Measurements from ENCODE around the gene TRIM39.
A peak's percentile ranks its signal among the peaks of the same experiment; 100 is the strongest.

The TRIM39 gene

GRCh38 chr6:30350524-30350923, 23.8 kb downstream of the TRIM39 start:
- DNase-seq = no peak
- Histone ChIP-seq H3K4me3 (ENCODE audit: low read depth, low read length) (no peak overlapping the region), H3K27me3 (replicated peaks) (peaks cover 5% of the 10 kb centered on the region), H3K36me3 (replicated peaks) (peaks cover 7% of the 10 kb centered on the region), H3K27ac (no peak overlapping the region)
- no peak for TF ChIP-seq CTCF (IDR thresholded peaks at IDR 0.05; ENCODE audit: low read depth, low read length, missing control alignments)
- in situ Hi-C loops (cut with HindIII; ENCODE audit: low pct_ligation_motif_present, low sequenced_read_pairs) = no loop called here

- peaks cover 5% of the 10 kb centered on the region for H3K27me3 ChIP-seq (replicated peaks)
- no peak overlapping the region for H3K27ac ChIP-seq
- no peak overlapping the region for H3K4me3 ChIP-seq (ENCODE audit: low read depth, low read length)
- TF ChIP-seq CTCF (IDR thresholded peaks at IDR 0.05; ENCODE audit: low read depth, low read length, missing control alignments) = no peak
- in situ Hi-C loops (cut with HindIII; ENCODE audit: low pct_ligation_motif_present, low sequenced_read_pairs) = no loop called here
- no peaks in the 10 kb centered on the region for H3K36me3 ChIP-seq (replicated peaks)
- DNase-seq = no peak
These were observed 25.8 kb downstream of the TRIM39 start for GRCh38 chr6:30352550-30352949.

GRCh38 chr6:30355281-30355680, 28.6 kb downstream of the TRIM39 start:
- no peak for TF ChIP-seq CTCF (IDR thresholded peaks at IDR 0.05; ENCODE audit: low read depth, low read length, missing control alignments)
- peaks cover 29% of the 10 kb centered on the region for H3K27me3 ChIP-seq (replicated peaks)
- no peak overlapping the region for H3K27ac ChIP-seq
- in situ Hi-C loops (cut with HindIII; ENCODE audit: low pct_ligation_motif_present, low sequenced_read_pairs) = no loop called here
- DNase-seq = no peak
- H3K36me3 ChIP-seq (replicated peaks) = no peaks in the 10 kb centered on the region
- H3K4me3 ChIP-seq (ENCODE audit: low read depth, low read length) = no peak overlapping the region

GRCh38 chr6:30356536-30356935, 29.8 kb downstream of the TRIM39 start:
- Histone ChIP-seq H3K27ac (no peak overlapping the region), H3K36me3 (replicated peaks) (no peaks in the 10 kb centered on the region), H3K27me3 (replicated peaks) (peaks cover 35% of the 10 kb centered on the region), H3K4me3 (ENCODE audit: low read depth, low read length) (no peak overlapping the region)
- in situ Hi-C loops (cut with HindIII; ENCODE audit: low pct_ligation_motif_present, low sequenced_read_pairs) = no loop called here
- DNase-seq = no peak
- no peak for TF ChIP-seq CTCF (IDR thresholded peaks at IDR 0.05; ENCODE audit: low read depth, low read length, missing control alignments)

- H3K4me3 ChIP-seq (ENCODE audit: low read depth, low read length) = peak overlapping the region; percentile 56
- no peaks in the 10 kb centered on the region for H3K36me3 ChIP-seq (replicated peaks)
- H3K27ac ChIP-seq = no peak overlapping the region
- peaks cover 39% of the 10 kb centered on the region for H3K27me3 ChIP-seq (replicated peaks)
- peak; percentile 80 for DNase-seq
- TF ChIP-seq CTCF (IDR thresholded peaks at IDR 0.05; ENCODE audit: low read depth, low read length, missing control alignments) = peak; percentile 85
- in situ Hi-C loops (cut with HindIII; ENCODE audit: low pct_ligation_motif_present, low sequenced_read_pairs) = no loop called here
These were observed 31.2 kb downstream of the TRIM39 start for GRCh38 chr6:30357678-30358540.

Measured in brain microvascular endothelial cell (primary cell).